ENCODE data around the gene INHBB. TPM values are rescaled to one million over a fixed set of nuclear protein-coding genes. Genes with fewer than 3 reads are reported as not detected.

INHBB gene
- total and polyA plus RNA-seq, 2 of the 4 experiments (the other 2 are of a cell fraction): 0.18 to 0.92 TPM

DNA sequence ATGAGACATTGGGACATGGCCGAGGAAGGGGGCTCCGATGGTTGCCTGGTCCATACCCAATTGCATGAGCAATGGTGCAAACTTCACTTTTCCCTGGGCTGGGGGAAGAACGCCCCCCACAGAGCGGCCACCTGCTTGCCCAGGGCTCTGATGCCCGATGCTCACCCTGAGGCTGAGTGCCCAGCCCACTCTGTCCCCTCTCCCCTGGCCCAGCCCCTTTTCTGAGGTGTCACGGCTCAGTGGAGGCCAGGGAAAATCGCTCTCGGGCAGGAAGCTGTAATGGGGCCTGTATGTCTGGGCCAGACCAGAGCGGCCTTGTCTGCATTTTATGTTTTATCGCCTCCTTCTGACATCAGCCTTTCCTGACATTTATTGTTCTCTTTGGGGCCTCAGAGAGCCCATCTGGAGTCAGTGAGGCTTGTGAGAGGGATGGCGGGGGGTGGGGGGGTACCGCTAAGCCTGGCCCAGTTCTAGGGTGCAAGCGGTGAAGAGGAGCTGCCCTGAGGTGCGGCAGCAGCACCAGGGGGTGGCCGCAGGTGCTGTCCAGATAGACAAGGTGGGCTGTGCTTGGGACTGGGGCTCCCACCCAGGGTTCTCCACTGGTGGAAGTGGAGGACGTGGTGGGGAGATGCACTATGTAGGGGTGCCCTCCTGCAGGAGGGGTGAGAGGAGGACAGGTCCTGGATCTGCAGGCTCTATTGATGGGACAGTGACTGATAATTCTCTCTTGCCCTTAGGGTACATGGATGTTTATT, 46.2 kb downstream of the INHBB start:
- H3K36me3 ChIP-seq (ENCODE audit: control insufficient read depth, insufficient read depth, low read length): no peaks in the 10 kb centered on the region
- peaks cover 70% of the 10 kb centered on the region for H3K27me3 ChIP-seq (ENCODE audit: control insufficient read depth, insufficient read depth, low read length)
- no peaks in the 10 kb centered on the region for H3K4me1 ChIP-seq (ENCODE audit: control insufficient read depth, insufficient read depth, low read length)
- TF ChIP-seq CEBPB (IDR thresholded peaks at IDR 0.05; ENCODE audit: low read depth, low read length) (no peak), RCOR1 (IDR thresholded peaks at IDR 0.05; ENCODE audit: insufficient replicate concordance, low read length) (no peak), POLR2A (IDR thresholded peaks at IDR 0.05; ENCODE audit: low read depth, low read length) (no peak), SMC3 (IDR thresholded peaks at IDR 0.05; ENCODE audit: low read depth, low read length) (no peak), BHLHE40 (IDR thresholded peaks at IDR 0.05; ENCODE audit: low read depth, low read length) (no peak), NFE2L2 (IDR thresholded peaks at IDR 0.05; ENCODE audit: low read depth, low read length) (no peak), RFX5 (IDR thresholded peaks at IDR 0.05; ENCODE audit: low read depth, low read length) (no peak), CHD1 (IDR thresholded peaks at IDR 0.05; ENCODE audit: low read depth, low read length) (no peak), MXI1 (IDR thresholded peaks at IDR 0.05; ENCODE audit: borderline replicate concordance, low read depth, low read length) (no peak)
- TF ChIP-seq, protein P1, sequence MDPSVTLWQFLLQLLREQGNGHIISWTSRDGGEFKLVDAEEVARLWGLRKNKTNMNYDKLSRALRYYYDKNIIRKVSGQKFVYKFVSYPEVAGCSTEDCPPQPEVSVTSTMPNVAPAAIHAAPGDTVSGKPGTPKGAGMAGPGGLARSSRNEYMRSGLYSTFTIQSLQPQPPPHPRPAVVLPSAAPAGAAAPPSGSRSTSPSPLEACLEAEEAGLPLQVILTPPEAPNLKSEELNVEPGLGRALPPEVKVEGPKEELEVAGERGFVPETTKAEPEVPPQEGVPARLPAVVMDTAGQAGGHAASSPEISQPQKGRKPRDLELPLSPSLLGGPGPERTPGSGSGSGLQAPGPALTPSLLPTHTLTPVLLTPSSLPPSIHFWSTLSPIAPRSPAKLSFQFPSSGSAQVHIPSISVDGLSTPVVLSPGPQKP (IDR thresholded peaks at IDR 0.05; ENCODE audit: borderline replicate concordance, low read depth, low read length): no peak
- CTCF ChIA-PET: no interaction called here
- no peak overlapping the region for H2AK9ac ChIP-seq (replicated peaks; ENCODE audit: low read depth, low read length, poor library complexity)
- POLR2A ChIA-PET (ENCODE audit: unreplicated experiment): no interaction called here
- no peak overlapping the region for H2BK120ac ChIP-seq (ENCODE audit: low read depth, low read length)
- no peak overlapping the region for H4K5ac ChIP-seq (ENCODE audit: low read depth, low read length)
- H3K56ac ChIP-seq (ENCODE audit: extremely low read depth, insufficient read depth, low read length): no peak overlapping the region
- H3K9me3 ChIP-seq (ENCODE audit: control insufficient read depth, insufficient read depth, low read length): peaks cover 5% of the 10 kb centered on the region
- no peak overlapping the region for H4K8ac ChIP-seq (ENCODE audit: low read depth in 2 of 2, low read length in 2 of 2)
- ATAC-seq (ENCODE audit: low read depth) (no peak), DNase-seq (no peak)
- dilution Hi-C loops (cut with HindIII; ENCODE audit: low sequenced_read_pairs, unreplicated experiment): no loop called here
- H2BK15ac ChIP-seq (ENCODE audit: low read depth, low read length): no peak overlapping the region
- H3K14ac ChIP-seq (replicated peaks; ENCODE audit: low read depth, low read length): no peak overlapping the region
- no peak overlapping the region for H2BK5ac ChIP-seq (ENCODE audit: low read depth, low read length, poor library complexity, severe bottlenecking)
- H3K18ac ChIP-seq (ENCODE audit: low read depth, low read length): no peak overlapping the region
- H2BK20ac ChIP-seq (ENCODE audit: low read depth, low read length): no peak overlapping the region
- in situ Hi-C loops (cut with MboI; ENCODE audit: low sequenced_read_pairs): no loop called here
- H2AFZ ChIP-seq (replicated peaks; ENCODE audit: low read length, poor library complexity): no peak overlapping the region
- H4K91ac ChIP-seq (ENCODE audit: insufficient read depth, low read depth, low read length): no peak overlapping the region
- WGBS, 2 experiments (ENCODE audit: extremely low coverage in 2 of 2, insufficient read length in 1 of 2): 81% methylated on average over 3 of the region's 16 CpGs; no CpG with 5 or more reads in 1 of the 2 experiments
- no peak overlapping the region for H3K23ac ChIP-seq (ENCODE audit: low read depth, low read length)
- H3K4me3 ChIP-seq (ENCODE audit: insufficient read depth, low read depth, low read length): no peak overlapping the region
- H3K27ac ChIP-seq (ENCODE audit: insufficient read depth, low read length): no peak overlapping the region
- no peaks in the 10 kb centered on the region for H4K20me1 ChIP-seq (ENCODE audit: insufficient read depth, low read length)
- intact Hi-C loops (cut with micrococcal nuclease): no loop called here
- no peak overlapping the region for H3K4me2 ChIP-seq (ENCODE audit: low read depth, low read length)
- no peak overlapping the region for H2AK5ac ChIP-seq (ENCODE audit: low read depth, low read length)
- no peak overlapping the region for H3K4ac ChIP-seq (ENCODE audit: low read depth, low read length)
- H3K9ac ChIP-seq (ENCODE audit: low read depth, low read length): no peak overlapping the region
- no peaks in the 10 kb centered on the region for H3K9me1 ChIP-seq (ENCODE audit: insufficient read depth, low read length)
- no peaks in the 10 kb centered on the region for H3K79me1 ChIP-seq (ENCODE audit: low read depth in 1 of 2, low read length in 2 of 2)
- BruUV-seq (replicated peaks): no TSS peak

Data from IMR-90 (cell line).